ENCODE measurements around the gene OGFOD3. TPM values are rescaled to one million over a fixed set of nuclear protein-coding genes. Genes with fewer than 3 reads are reported as not detected.

Gene OGFOD3
- total RNA-seq, 1 donor from 2014 or later, result 27.1 TPM

GRCh38 chr17:82410014-82410716, 8.2 kb downstream of the OGFOD3 start:
- H3K36me3 ChIP-seq, result peaks cover 10% of the 10 kb centered on the region
- intact Hi-C loops (cut with DNase I), result no loop called here
- peaks cover 7% of the 10 kb centered on the region for H3K4me1 ChIP-seq
- DNase-seq (no peak), ATAC-seq (no peak)
- H3K27me3 ChIP-seq (ENCODE audit: low read depth), result no peaks in the 10 kb centered on the region
- no peak overlapping the region for H3K27ac ChIP-seq
- no peaks in the 10 kb centered on the region for H3K9me3 ChIP-seq
- no peak for TF ChIP-seq CTCF (IDR thresholded peaks at IDR 0.05)
- no peak overlapping the region for H3K4me3 ChIP-seq

GRCh38 chr17:82408938-82409318, 9.5 kb downstream of the OGFOD3 start:
- TF ChIP-seq CTCF (IDR thresholded peaks at IDR 0.05), result no peak
- no peak for ATAC-seq
- DNase-seq, result no peak
- H3K4me1 ChIP-seq, result no peaks in the 10 kb centered on the region
- H3K27me3 ChIP-seq (ENCODE audit: low read depth), result no peaks in the 10 kb centered on the region
- peaks cover 22% of the 10 kb centered on the region for H3K36me3 ChIP-seq
- no peaks in the 10 kb centered on the region for H3K9me3 ChIP-seq
- H3K27ac ChIP-seq, result no peak overlapping the region
- H3K4me3 ChIP-seq, result no peak overlapping the region
- intact Hi-C loops (cut with DNase I), result no loop called here

- no peak for ATAC-seq
- H3K9me3 ChIP-seq, result no peaks in the 10 kb centered on the region
- H3K36me3 ChIP-seq, result peaks cover 27% of the 10 kb centered on the region
- no peaks in the 10 kb centered on the region for H3K4me1 ChIP-seq
- no peak overlapping the region for H3K27ac ChIP-seq
- no peak for TF ChIP-seq CTCF (IDR thresholded peaks at IDR 0.05)
- H3K27me3 ChIP-seq (ENCODE audit: low read depth), result no peaks in the 10 kb centered on the region
- no peak overlapping the region for H3K4me3 ChIP-seq
- intact Hi-C loops (cut with DNase I), result no loop called here
- no peak for DNase-seq
Measured at GRCh38 chr17:82408288-82408937, 10.0 kb downstream of the OGFOD3 start.

GRCh38 chr17:82407255-82407654, 11.1 kb downstream of the OGFOD3 start:
- peaks cover 38% of the 10 kb centered on the region for H3K36me3 ChIP-seq
- H3K27ac ChIP-seq, result no peak overlapping the region
- ATAC-seq, result no peak
- DNase-seq, result no peak
- H3K27me3 ChIP-seq (ENCODE audit: low read depth), result no peaks in the 10 kb centered on the region
- H3K4me3 ChIP-seq, result no peak overlapping the region
- intact Hi-C loops (cut with DNase I), result no loop called here
- no peak for TF ChIP-seq CTCF (IDR thresholded peaks at IDR 0.05)
- H3K9me3 ChIP-seq, result no peaks in the 10 kb centered on the region
- no peaks in the 10 kb centered on the region for H3K4me1 ChIP-seq

- Histone ChIP-seq H3K4me1 (no peaks in the 10 kb centered on the region), H3K27me3 (ENCODE audit: low read depth) (no peaks in the 10 kb centered on the region), H3K4me3 (no peak overlapping the region), H3K9me3 (no peaks in the 10 kb centered on the region), H3K27ac (no peak overlapping the region), H3K36me3 (peaks cover 49% of the 10 kb centered on the region)
- ATAC-seq, result no peak
- intact Hi-C loops (cut with DNase I), result no loop called here
- TF ChIP-seq CTCF (IDR thresholded peaks at IDR 0.05), result no peak
- DNase-seq, result no peak
Measured at GRCh38 chr17:82406131-82406671, 12.2 kb downstream of the OGFOD3 start.

Data from lower lobe of right lung (tissue), 2 donors.